PFSK-1 (cell line): ENCODE data around the gene SLIT3.

ENCODE experiments used
- FOXP2 ChIP-seq: optimal IDR thresholded peaks from 2 replicates; pipeline ENCODE3; 2011; ENCODE audit warnings: borderline replicate concordance, control low read depth, inconsistent platforms; ENCODE audit not compliant: insufficient read depth; ENCODE audit errors: extremely low read length, extremely low read depth
- POLR2AphosphoS5 ChIP-seq: IDR thresholded peaks from 2 replicates; pipeline ENCODE4 v1.6.1; 2012; ENCODE audit warnings: low read depth, mild to moderate bottlenecking, control low read depth, low read length, moderate library complexity
- SIN3A ChIP-seq: IDR thresholded peaks from 2 replicates; pipeline ENCODE4 v1.6.1; 2012; ENCODE audit warnings: mild to moderate bottlenecking, low read length, moderate library complexity, borderline replicate concordance; ENCODE audit not compliant: insufficient read depth
- TAF1 ChIP-seq: IDR thresholded peaks from 2 replicates; pipeline ENCODE4 v1.6.1; 2012; ENCODE audit warnings: low read length, control low read depth, borderline replicate concordance; ENCODE audit not compliant: insufficient read depth
- TF ChIP-seq, protein P1 (sequence below), 2 experiments: IDR thresholded peaks; 2 replicates each; pipeline versions ENCODE4 v1.6.1 to v1.8.0; 2011 to 2012; ENCODE audit warnings: low read depth in 2 of 2, low read length in 2 of 2, control low read depth in 1 of 2, inconsistent platforms in 1 of 2, mild to moderate bottlenecking in 1 of 2, moderate library complexity in 1 of 2; ENCODE audit not compliant: insufficient read depth in 1 of 2

SLIT3 gene

DNA sequence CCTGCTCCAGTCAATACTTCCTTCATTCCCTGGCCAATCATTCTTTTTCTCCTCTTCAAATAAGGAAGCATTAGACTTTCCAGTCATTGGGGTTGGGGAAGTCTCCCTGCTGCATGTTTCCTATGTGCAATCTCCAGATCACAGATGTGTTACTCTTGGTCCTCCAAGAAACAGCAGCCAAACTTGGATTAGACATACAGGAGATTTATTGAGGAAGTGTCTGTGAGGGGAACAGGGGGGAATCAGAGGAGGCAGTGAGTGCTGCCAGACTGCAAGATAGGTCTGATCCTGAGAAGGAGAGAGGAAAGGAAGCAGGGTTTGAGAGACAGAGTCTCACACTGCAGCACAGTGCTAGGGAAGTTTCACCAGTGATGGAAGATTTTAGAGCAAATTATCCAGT, 40.6 kb upstream of the SLIT3 start:
- TF ChIP-seq TAF1 (no peak), POLR2AphosphoS5 (no peak), SIN3A (no peak), FOXP2 (no peak)
- TF ChIP-seq, protein P1, sequence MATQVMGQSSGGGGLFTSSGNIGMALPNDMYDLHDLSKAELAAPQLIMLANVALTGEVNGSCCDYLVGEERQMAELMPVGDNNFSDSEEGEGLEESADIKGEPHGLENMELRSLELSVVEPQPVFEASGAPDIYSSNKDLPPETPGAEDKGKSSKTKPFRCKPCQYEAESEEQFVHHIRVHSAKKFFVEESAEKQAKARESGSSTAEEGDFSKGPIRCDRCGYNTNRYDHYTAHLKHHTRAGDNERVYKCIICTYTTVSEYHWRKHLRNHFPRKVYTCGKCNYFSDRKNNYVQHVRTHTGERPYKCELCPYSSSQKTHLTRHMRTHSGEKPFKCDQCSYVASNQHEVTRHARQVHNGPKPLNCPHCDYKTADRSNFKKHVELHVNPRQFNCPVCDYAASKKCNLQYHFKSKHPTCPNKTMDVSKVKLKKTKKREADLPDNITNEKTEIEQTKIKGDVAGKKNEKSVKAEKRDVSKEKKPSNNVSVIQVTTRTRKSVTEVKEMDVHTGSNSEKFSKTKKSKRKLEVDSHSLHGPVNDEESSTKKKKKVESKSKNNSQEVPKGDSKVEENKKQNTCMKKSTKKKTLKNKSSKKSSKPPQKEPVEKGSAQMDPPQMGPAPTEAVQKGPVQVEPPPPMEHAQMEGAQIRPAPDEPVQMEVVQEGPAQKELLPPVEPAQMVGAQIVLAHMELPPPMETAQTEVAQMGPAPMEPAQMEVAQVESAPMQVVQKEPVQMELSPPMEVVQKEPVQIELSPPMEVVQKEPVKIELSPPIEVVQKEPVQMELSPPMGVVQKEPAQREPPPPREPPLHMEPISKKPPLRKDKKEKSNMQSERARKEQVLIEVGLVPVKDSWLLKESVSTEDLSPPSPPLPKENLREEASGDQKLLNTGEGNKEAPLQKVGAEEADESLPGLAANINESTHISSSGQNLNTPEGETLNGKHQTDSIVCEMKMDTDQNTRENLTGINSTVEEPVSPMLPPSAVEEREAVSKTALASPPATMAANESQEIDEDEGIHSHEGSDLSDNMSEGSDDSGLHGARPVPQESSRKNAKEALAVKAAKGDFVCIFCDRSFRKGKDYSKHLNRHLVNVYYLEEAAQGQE (IDR thresholded peaks at IDR 0.05; ENCODE audit: insufficient read depth in 1 of 2, low read depth in 2 of 2, low read length in 2 of 2), result no peak

DNA sequence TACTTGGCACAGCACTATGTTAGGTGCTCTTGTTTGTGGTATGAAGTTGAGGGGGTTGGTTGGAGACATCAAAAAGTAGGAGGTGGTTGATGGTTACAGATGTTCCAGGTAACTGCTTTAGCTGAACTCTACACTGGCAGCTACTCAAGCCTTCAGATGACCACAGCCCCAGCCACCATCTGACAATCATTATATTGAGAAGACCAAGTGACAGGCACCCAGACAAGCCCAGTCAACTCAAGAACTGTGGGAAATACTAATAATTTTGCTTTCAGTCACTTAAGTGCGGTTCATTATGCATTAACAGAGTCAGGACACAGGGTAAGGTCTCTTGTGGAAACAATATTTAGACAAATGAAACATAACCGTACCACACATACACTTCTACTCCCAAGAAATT, 38.9 kb upstream of the SLIT3 start:
- TF ChIP-seq, protein P1 (IDR thresholded peaks at IDR 0.05; ENCODE audit: insufficient read depth in 1 of 2, low read depth in 2 of 2, low read length in 2 of 2), result no peak
- TF ChIP-seq FOXP2, result no peak
- no peak for TF ChIP-seq SIN3A
- no peak for TF ChIP-seq POLR2AphosphoS5
- no peak for TF ChIP-seq TAF1

- TF ChIP-seq, protein P1 (IDR thresholded peaks at IDR 0.05; ENCODE audit: insufficient read depth in 1 of 2, low read depth in 2 of 2, low read length in 2 of 2), result no peak
- TF ChIP-seq FOXP2 (no peak), TAF1 (no peak), SIN3A (no peak), POLR2AphosphoS5 (no peak)
Observed at GRCh38 chr5:169336242-169336641, 35.3 kb upstream of the SLIT3 start.

- TF ChIP-seq SIN3A (no peak), POLR2AphosphoS5 (no peak), FOXP2 (no peak), TAF1 (no peak)
- TF ChIP-seq, protein P1 (IDR thresholded peaks at IDR 0.05; ENCODE audit: insufficient read depth in 1 of 2, low read depth in 2 of 2, low read length in 2 of 2), result no peak
Observed at GRCh38 chr5:169335806-169336205, 34.9 kb upstream of the SLIT3 start.

DNA sequence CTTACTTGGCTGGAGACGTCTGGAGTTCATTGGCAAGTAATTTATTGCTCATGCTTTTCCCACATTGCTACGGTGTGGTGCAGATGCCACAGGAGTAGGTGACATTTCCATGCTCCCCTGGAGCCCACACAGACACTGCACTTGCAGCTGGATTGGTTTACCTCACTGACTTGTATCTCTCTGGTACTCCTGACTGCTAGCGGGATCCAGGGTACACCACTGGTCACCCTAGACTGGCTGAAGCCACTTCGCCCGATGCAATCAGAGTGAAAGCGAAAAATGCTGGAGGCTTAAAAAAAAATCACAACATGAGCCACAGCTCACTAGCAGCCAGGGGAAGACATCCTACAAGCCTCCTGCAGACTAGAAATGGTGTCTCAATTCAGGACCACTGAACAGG, 32.6 kb upstream of the SLIT3 start:
- TF ChIP-seq POLR2AphosphoS5 (no peak), TAF1 (no peak), SIN3A (no peak), FOXP2 (no peak)
- TF ChIP-seq, protein P1 (IDR thresholded peaks at IDR 0.05; ENCODE audit: insufficient read depth in 1 of 2, low read depth in 2 of 2, low read length in 2 of 2), result no peak
